HepG2 (cell line): Measurements from ENCODE around the gene MYO7B. TPM values are rescaled to one million over a fixed set of nuclear protein-coding genes. Genes with fewer than 3 reads are reported as not detected.

ENCODE experiments used
- ATAC-seq: fragments of 200-7000 bp; cut with Tn5 transposase; 3 replicates; pipeline ENCODE4 v1.9.1; 2020; ENCODE audit warnings: mild to moderate bottlenecking, moderate library complexity
- BruUV-seq: library from RNA; stranded (reverse); fragments of 400-500 nt; replicated peaks from 2 replicates; lab custom pipeline; 2021; lab: Mats Ljungman, UMichigan
- CTCF ChIA-PET: fragments of 300-600 bp; formaldehyde crosslinking; extraction: SDS; loops from one replicate; lab custom pipeline; 2021; ENCODE audit warnings: low total read pairs, inconsistent platforms, low intra/inter-chr PET ratio; lab: Yijun Ruan, JAX
- POLR2A ChIA-PET: fragments of 350-600 bp; sonication (Branson Sonifier 250); formaldehyde crosslinking; loops from one replicate; lab custom pipeline; 2020; ENCODE audit warnings: antibody characterized with exemption, inconsistent platforms; lab: Yijun Ruan, JAX
- DNase-seq: peaks from one replicate; pipeline ENCODE4 v3.0.0-alpha.2; 2015; ENCODE audit warnings: low spot score
- FAIRE-seq: peaks from 3 replicates; lab custom pipeline; 2011; peaks lifted over from hg19 to GRCh38; lab: Jason Lieb, UNC
- H2AFZ ChIP-seq: one replicate; pipeline ENCODE4 v1.6.1; 2011; ENCODE audit warnings: low read length, inconsistent platforms
- H3K27ac ChIP-seq: fragments of 300-600 bp; 3 replicates; pipeline ENCODE4 v1.8.0; 2011; ENCODE audit warnings: mixed run types, mild to moderate bottlenecking, mixed read lengths, low read length, inconsistent platforms; ENCODE audit not compliant: insufficient read depth; ENCODE audit errors: extremely low read length
- H3K27me3 ChIP-seq, 2 experiments: fragments of 200-600 bp in 1 of 2; 2 replicates in 1 of 2; 3 replicates in 1 of 2; pipeline versions ENCODE4 v1.6.0 to v1.8.0; 2011; ENCODE audit warnings: low read length in 2 of 2, mild to moderate bottlenecking in 2 of 2, moderate library complexity in 2 of 2, inconsistent platforms in 1 of 2; ENCODE audit not compliant: insufficient read depth in 2 of 2, control insufficient read depth in 1 of 2
- H3K36me3 ChIP-seq, 2 experiments: fragments of 200-600 bp in 1 of 2; replicated peaks in 1 of 2; 2 replicates in 1 of 2; 3 replicates in 1 of 2; pipeline versions ENCODE4 v1.5.1 to v1.8.0; 2011; ENCODE audit warnings: low read length in 2 of 2, inconsistent platforms in 1 of 2; ENCODE audit not compliant: insufficient read depth in 2 of 2, control insufficient read depth in 1 of 2
- H3K4me1 ChIP-seq: 2 replicates; pipeline ENCODE4 v1.5.1; 2012; ENCODE audit warnings: low read length, inconsistent platforms; ENCODE audit not compliant: insufficient read depth
- H3K4me2 ChIP-seq: 2 replicates; pipeline ENCODE4 v1.6.0; 2011; ENCODE audit warnings: low read depth, low read length, inconsistent platforms
- H3K4me3 ChIP-seq, 3 experiments: fragments of 200-600 bp in 1 of 3; sonication (generic), shearing (Covaris generic) in 1 of 3; replicated peaks in 1 of 3; 2 replicates each; pipeline ENCODE4 v1.5.1; 2011 to 2016; ENCODE audit warnings: low read length in 3 of 3, inconsistent platforms in 2 of 3, low read depth in 2 of 3, mild to moderate bottlenecking in 2 of 3, control low read depth in 1 of 3, mixed read lengths in 1 of 3; ENCODE audit not compliant: insufficient read depth in 1 of 3
- H3K79me2 ChIP-seq: one replicate; pipeline ENCODE4 v1.6.1; 2011; ENCODE audit warnings: low read length, inconsistent platforms; ENCODE audit not compliant: insufficient read depth
- H3K9ac ChIP-seq: 2 replicates; pipeline ENCODE4 v1.6.0; 2011; ENCODE audit warnings: mild to moderate bottlenecking, low read depth, low read length, inconsistent platforms; ENCODE audit not compliant: insufficient read depth
- H3K9me3 ChIP-seq: 2 replicates; pipeline ENCODE4 v1.5.1; 2012; ENCODE audit warnings: mild to moderate bottlenecking, low read length
- H4K20me1 ChIP-seq: 2 replicates; pipeline ENCODE4 v1.6.0; 2011; ENCODE audit warnings: inconsistent platforms, mild to moderate bottlenecking, low read length, moderate library complexity; ENCODE audit not compliant: insufficient read depth
- RNF2 ChIP-seq: fragments of 450-650 bp; conservative IDR thresholded peaks from 2 replicates; pipeline ENCODE4 v1.6.1; 2016; ENCODE audit warnings: low read depth
- TCF7L2 ChIP-seq: IDR thresholded peaks from 2 replicates; pipeline ENCODE4 v1.6.1; 2011; ENCODE audit warnings: mild to moderate bottlenecking, low read depth, low read length, moderate library complexity
- ZEB1 ChIP-seq: IDR thresholded peaks from 2 replicates; pipeline ENCODE4 v1.6.1; 2012; ENCODE audit warnings: mild to moderate bottlenecking, low read depth, inconsistent platforms; ENCODE audit not compliant: insufficient replicate concordance
- ZFP1 ChIP-seq: IDR thresholded peaks from 2 replicates; pipeline ENCODE4 v1.6.1; 2016
- ZNF547 ChIP-seq: sonication (generic); formaldehyde crosslinking; IDR thresholded peaks from 2 replicates; pipeline ENCODE4 v1.5.1; 2020; ENCODE audit warnings: mild to moderate bottlenecking, missing genetic modification reagents
- ZNF839 ChIP-seq: sonication (generic); formaldehyde crosslinking; IDR thresholded peaks from 2 replicates; pipeline ENCODE4 v1.4.0; 2020; ENCODE audit warnings: missing genetic modification reagents, mild to moderate bottlenecking, borderline replicate concordance
- WGBS: methylation state at CpG from one replicate; pipeline ENCODE4 v1.1.6; 2017; ENCODE audit warnings: low lambda C conversion rate; 5-methylcytosine and 5-hydroxymethylcytosine counted together
- in situ Hi-C: cut with HindIII; loops from 2 replicates; pipeline ENCODE4 v1.10.0; 2017; ENCODE audit warnings: low pct_unique_long_range_greater_than_20kb; ENCODE audit not compliant: extremely low pct_ligation_motif_present
- intact Hi-C: fragments of 100-400 bp; cut with micrococcal nuclease; formaldehyde crosslinking; loops from one replicate; pipeline ENCODE4 v1.10.0; 2022; ENCODE audit not compliant: unreplicated experiment
- polyA plus RNA-seq, 8 experiments: library from polyadenylated mRNA; depleted of rRNA in 3 of 8; stranded (reverse) in 7 of 8; unstranded in 1 of 8; fragments of >200 nt; fragmentation: Illumina TruSeq in 4 of 8; extraction: Trizol in 4 of 8; gene quantifications; 2 replicates each; pipeline versions ENCODE4 v1.2.1 to v1.2.3, GENCODE V29; 2011 to 2016; ENCODE audit warnings: low read depth in 4 of 8, missing spikeins in 1 of 8, mixed read lengths in 1 of 8; ENCODE audit not compliant: insufficient read depth in 1 of 8
- total RNA-seq, 5 experiments: library from RNA; depleted of rRNA; stranded (reverse); fragments of >200 nt; fragmentation: Illumina TruSeq; extraction: Trizol; gene quantifications; 2 replicates each; pipeline ENCODE4 v1.2.3, GENCODE V29; 2016; ENCODE audit warnings: low read depth in 1 of 5
- TF ChIP-seq, protein P1 (sequence below): sonication (generic); formaldehyde crosslinking; IDR thresholded peaks from 2 replicates; pipeline ENCODE4 v1.5.0; 2020; ENCODE audit warnings: mild to moderate bottlenecking, missing genetic modification reagents
- TF ChIP-seq, protein P2 (sequence below): sonication (generic); formaldehyde crosslinking; IDR thresholded peaks from 2 replicates; pipeline ENCODE4 v1.9.0; 2021; ENCODE audit warnings: missing genetic modification reagents, mild to moderate bottlenecking, borderline replicate concordance
- TF ChIP-seq, protein P3 (sequence below): sonication (generic); formaldehyde crosslinking; IDR thresholded peaks from 2 replicates; pipeline ENCODE4 v1.8.1; 2023; ENCODE audit warnings: mild to moderate bottlenecking, inconsistent platforms, moderate library complexity, missing genetic modification reagents, borderline replicate concordance

MYO7B gene
- total and polyA plus RNA-seq, 2 of the 13 experiments (the other 11 are each of a cell fraction or from before 2014, with no cell fraction given) = not detected

DNA sequence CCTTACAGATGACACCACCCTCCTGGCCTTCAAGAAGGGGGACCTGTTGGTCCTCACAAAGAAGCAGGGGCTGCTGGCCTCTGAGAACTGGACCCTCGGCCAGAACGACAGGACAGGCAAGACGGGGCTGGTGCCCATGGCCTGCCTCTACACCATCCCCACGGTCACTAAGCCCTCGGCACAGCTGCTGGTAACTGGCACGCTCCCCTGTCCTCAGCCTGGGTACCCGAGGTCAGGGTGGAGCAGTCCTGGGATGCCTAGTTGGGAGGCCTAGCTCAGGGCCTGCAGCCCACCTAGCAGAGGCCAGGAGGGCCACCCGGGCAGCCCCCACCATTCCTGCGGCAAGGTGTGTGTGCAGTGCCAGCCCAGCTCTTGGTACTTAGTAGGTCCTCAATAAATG lies 94.2 kb downstream of the MYO7B start:
- ATAC-seq = no peak
- H3K4me1 ChIP-seq = no peaks in the 10 kb centered on the region; the same call in 1 of the 2 replicates
- no peak overlapping the region for H2AFZ ChIP-seq
- no TSS peak for BruUV-seq
- no peaks in the 10 kb centered on the region for H3K79me2 ChIP-seq
- H3K36me3 ChIP-seq = no peaks in the 10 kb centered on the region
- no peaks in the 10 kb centered on the region for H4K20me1 ChIP-seq
- no peak for DNase-seq
- no peak for TF ChIP-seq ZFP1
- TF ChIP-seq TCF7L2 = no peak
- no peak for TF ChIP-seq RNF2
- TF ChIP-seq ZNF547 (CRISPR knock-in tag) = no peak
- TF ChIP-seq, protein P1, sequence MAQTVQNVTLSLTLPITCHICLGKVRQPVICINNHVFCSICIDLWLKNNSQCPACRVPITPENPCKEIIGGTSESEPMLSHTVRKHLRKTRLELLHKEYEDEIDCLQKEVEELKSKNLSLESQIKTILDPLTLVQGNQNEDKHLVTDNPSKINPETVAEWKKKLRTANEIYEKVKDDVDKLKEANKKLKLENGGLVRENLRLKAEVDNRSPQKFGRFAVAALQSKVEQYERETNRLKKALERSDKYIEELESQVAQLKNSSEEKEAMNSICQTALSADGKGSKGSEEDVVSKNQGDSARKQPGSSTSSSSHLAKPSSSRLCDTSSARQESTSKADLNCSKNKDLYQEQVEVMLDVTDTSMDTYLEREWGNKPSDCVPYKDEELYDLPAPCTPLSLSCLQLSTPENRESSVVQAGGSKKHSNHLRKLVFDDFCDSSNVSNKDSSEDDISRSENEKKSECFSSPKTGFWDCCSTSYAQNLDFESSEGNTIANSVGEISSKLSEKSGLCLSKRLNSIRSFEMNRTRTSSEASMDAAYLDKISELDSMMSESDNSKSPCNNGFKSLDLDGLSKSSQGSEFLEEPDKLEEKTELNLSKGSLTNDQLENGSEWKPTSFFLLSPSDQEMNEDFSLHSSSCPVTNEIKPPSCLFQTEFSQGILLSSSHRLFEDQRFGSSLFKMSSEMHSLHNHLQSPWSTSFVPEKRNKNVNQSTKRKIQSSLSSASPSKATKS = no peak
- TF ChIP-seq, protein P2, sequence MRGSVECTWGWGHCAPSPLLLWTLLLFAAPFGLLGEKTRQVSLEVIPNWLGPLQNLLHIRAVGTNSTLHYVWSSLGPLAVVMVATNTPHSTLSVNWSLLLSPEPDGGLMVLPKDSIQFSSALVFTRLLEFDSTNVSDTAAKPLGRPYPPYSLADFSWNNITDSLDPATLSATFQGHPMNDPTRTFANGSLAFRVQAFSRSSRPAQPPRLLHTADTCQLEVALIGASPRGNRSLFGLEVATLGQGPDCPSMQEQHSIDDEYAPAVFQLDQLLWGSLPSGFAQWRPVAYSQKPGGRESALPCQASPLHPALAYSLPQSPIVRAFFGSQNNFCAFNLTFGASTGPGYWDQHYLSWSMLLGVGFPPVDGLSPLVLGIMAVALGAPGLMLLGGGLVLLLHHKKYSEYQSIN = no peak
- TF ChIP-seq ZNF839 (CRISPR knock-in tag) = no peak
- TF ChIP-seq, protein P3, sequence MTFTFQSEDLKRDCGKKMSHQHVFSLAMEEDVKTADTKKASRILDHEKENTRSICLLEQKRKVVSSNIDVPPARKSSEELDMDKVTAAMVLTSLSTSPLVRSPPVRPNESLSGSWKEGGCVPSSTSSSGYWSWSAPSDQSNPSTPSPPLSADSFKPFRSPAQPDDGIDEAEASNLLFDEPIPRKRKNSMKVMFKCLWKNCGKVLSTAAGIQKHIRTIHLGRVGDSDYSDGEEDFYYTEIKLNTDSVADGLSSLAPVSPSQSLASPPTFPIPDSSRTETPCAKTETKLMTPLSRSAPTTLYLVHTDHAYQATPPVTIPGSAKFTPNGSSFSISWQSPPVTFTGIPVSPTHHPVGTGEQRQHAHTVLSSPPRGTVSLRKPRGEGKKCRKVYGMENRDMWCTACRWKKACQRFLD (CRISPR knock-in tag) = no peak
- TF ChIP-seq ZEB1 = no peak
- H3K9ac ChIP-seq = no peak overlapping the region
- in situ Hi-C loops (no loop called here), intact Hi-C loops (no loop called here)
- ChIA-PET POLR2A (no interaction called here), CTCF (no interaction called here)
- H3K9me3 ChIP-seq = no peaks in the 10 kb centered on the region
- WGBS = 28% methylated on average over 5 of the region's 9 CpGs
- H3K27me3 ChIP-seq = peaks cover 30 to 95% of the 10 kb centered on the region in 2 experiments
- no peak overlapping the region for H3K27ac ChIP-seq
- no peak for FAIRE-seq
- no peak overlapping the region for H3K4me3 ChIP-seq
- no peak overlapping the region for H3K4me2 ChIP-seq
